Stimulated activated CD4-positive, alpha-beta T cell treated with anti-CD3 and anti-CD28 coated beads, Interleukin-2, amount 100 ng/mL, for 4 hours (primary cell): ENCODE measurements around the gene LIME1.
A peak's percentile ranks its signal among the peaks of the same experiment; 100 is the strongest.
"Not testable (repeated sequence)": the region's sequence is repeated elsewhere in the genome, so short reads cannot be mapped to it uniquely, and the experiment has no call there.

Experiments used
- DNase-seq: peaks from one replicate; pipeline ENCODE4 v3.0.0-alpha.2; 2020; ENCODE audit warnings: low read depth

Gene LIME1

DNA sequence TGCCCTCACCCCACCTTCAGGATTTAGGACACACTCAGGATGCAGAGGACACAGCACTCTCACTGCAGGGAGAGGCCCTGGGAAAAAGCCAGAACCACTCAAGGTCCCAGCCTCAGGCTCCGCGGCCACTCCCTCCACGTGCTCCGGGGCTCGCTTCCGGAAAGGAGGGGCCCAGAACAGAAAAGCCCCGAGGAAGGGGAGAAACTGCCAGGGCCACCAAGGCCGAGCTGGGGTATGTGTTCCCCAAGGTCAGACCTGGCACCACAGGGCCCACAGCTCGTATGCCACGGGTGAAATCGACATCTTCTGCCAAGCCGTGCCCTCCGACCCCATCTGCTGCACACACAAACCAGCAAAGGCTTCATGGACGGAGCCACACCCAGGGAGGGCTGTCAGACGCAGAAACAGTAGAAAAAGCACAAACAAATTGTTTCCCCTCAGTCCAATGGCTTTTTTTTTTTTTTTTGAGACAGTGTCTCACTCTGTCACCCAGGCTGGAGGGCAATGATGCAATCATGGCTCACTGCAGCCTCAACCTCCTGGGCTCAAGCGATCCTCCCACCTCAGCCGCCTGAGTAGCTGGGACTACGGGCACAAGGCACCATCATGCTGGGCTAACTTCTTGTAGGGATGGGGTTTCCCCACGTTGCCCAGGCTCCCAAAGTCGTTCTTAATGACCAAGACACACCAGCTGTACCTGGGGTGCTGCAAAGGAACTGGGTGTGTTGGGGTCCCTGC, 36.5 kb downstream of the LIME1 start:
- DNase-seq, result no peak

DNA sequence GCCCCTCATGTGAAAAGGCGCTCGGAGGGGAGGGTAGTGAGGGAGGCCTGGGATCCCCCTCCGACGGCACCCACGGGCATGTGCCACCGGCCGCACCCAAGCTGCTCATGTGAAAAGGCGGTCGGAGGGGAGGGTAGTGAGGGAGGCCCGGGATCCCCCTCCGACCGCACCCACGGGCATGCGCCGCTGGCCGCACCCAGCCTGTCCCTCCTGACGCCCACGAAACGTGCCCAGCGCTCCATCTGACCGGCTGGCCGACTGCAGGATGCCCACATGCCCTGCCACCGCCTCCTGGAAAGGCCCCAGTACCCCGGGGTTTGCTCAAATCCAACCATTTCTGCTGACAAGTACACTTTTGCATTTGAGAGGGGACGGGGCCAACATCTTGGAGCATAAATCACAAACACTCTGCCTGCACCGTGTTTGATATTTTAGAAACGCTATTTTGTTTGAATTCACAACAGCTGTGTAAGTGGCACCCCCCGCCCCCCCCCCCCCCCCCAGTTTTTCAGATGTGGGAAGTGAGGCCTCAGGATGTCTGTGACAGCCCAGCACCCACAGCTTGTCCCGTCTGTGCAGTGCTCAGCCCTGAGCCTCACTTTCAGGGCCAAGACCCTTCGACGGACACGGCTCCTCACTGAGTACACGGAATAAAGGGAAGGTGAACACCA, 37.2 kb downstream of the LIME1 start:
- DNase-seq, result no peak

DNA sequence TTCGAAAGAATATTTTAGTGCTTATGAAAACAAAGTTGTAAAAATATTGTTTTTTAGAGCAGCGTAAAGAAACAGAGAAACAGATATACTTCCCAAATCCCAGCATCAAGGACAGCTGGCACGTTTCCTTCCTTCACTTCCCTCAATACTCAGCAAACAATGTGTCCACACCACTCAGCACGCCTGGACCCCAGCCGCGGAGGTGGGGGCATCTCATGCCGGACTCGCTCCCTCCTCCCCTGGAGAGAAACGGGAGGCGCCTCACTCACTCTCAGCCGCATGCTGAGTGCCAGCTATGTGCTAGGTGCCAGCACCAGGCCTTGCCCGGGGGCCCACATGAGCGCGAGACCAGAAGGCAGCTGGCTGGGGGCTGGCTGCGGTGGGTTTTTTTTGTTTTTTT, 37.8 kb downstream of the LIME1 start:
- DNase-seq, result no peak

GRCh38 chr20:63775096-63775978, 38.9 kb downstream of the LIME1 start:
- no peak for DNase-seq

DNA sequence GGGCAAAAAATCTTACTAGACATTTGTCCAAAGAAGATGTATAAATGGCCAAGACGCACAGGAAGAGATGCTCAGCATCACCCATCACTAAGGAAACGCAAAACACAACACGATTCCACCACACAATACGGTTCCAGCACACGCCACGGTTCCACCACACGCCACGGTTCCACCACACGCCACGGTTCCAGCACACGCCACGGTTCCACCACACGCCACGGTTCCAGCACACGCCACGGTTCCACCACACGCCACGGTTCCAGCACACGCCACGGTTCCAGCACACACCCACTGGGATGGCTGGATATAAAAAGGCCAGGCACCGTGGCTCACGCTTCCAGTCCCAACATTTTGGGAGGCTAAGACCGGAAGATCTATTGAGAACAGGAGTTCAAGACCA, 40.4 kb downstream of the LIME1 start:
- not testable (repeated sequence) for DNase-seq

- no peak for DNase-seq
Observed at GRCh38 chr20:63777614-63778013, 41.1 kb downstream of the LIME1 start.

DNA sequence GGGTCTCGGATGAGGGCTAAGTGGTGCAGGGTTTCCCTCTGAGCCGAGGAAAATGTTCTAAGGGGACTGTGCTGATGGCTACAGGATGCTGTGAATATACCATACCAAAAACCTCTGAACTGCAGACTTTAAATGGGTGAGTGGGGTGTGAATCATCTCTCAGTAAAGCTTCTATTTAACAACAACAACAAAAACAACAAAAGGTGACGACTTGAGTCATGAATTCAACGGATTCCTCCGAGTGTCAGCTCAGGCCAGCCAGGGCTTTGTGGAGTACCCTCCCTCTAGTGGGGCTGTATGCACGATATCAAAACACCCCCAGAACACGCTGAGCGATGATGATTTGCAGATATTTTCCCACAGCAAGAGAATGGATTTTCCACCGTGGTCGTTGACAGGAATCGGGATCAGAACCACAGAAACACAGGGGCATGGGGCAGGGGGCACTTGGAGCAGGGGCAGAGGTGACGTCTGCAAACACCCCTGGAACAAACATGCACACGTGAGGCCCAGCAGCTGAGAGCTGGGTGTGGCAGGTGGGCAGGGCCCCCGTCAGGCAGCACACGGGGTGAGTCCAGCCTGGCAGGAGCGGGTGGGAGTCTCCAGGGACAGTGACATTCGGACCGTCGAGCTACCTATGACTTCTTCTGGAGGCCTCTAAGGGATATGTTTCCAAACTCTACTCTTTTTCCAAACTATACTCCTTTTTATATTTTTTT, 41.7 kb downstream of the LIME1 start:
- no peak for DNase-seq

GRCh38 chr20:63778857-63779256, 42.4 kb downstream of the LIME1 start:
- DNase-seq, result no peak

- DNase-seq, result no peak
Observed at GRCh38 chr20:63781181-63781580, 44.7 kb downstream of the LIME1 start.

DNA sequence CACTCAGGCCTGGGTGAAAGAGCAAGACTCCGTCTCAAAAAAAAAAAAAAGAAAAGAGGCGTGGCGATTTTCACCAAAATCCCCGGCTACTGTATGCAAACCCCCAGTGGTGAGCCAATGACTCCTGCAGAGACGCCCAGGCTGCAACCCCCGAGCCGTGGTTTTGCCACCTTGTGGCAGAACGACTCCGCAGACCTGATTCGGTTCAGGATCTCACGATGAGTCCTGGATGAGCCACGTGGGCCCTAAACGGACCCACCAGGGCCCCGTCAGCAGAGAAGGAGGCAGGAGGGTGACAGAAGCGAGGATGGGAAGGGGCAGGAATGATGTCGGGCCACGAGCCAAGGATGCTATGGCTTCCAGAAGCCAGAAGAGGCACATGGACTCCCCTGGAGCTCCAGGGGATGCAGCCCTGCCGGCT, 45.6 kb downstream of the LIME1 start:
- DNase-seq, result no peak

GRCh38 chr20:63782521-63782971, 46.1 kb downstream of the LIME1 start:
- peak; percentile 28 for DNase-seq

GRCh38 chr20:63783970-63784369, 47.5 kb downstream of the LIME1 start:
- DNase-seq, result no peak

- no peak for DNase-seq
Observed at GRCh38 chr20:63785691-63786131, 49.2 kb downstream of the LIME1 start.

GRCh38 chr20:63787302-63787701, 50.8 kb downstream of the LIME1 start:
- DNase-seq, result no peak

GRCh38 chr20:63787749-63788148, 51.3 kb downstream of the LIME1 start:
- DNase-seq, result no peak
